Activated CD4-positive, alpha-beta T cell treated with anti-CD3 and anti-CD28 coated beads, Interleukin-2, amount 50 U/mL, for 1 hour (primary cell): ENCODE data around the gene AK1.
"Not testable (repeated sequence)": the region's sequence is repeated elsewhere in the genome, so short reads cannot be mapped to it uniquely, and the experiment has no call there.

ENCODE experiments used
- DNase-seq: peaks from one replicate; pipeline ENCODE4 v3.0.0-alpha.2; 2020

AK1 gene

DNA sequence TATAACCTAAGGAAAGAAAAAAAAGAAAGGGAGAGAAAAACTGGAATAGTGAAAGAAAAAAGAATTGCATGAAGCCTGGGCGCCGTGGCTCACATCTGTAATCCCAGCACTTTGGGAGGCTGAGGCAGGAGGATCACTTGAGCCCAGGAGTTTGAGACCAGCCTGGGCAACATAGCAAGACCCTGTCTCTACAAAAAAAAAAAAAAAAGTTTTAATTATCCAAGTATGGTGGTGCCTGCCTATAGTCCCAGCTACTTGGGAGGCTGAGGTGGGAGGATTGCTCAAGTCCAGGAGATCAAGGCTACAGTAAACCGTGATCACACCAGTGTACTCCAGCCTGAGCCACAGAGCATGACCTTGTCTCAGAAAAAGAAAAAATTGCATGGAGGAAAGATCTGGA, 4.2 kb upstream of the AK1 start:
- DNase-seq, result not testable (repeated sequence)

DNA sequence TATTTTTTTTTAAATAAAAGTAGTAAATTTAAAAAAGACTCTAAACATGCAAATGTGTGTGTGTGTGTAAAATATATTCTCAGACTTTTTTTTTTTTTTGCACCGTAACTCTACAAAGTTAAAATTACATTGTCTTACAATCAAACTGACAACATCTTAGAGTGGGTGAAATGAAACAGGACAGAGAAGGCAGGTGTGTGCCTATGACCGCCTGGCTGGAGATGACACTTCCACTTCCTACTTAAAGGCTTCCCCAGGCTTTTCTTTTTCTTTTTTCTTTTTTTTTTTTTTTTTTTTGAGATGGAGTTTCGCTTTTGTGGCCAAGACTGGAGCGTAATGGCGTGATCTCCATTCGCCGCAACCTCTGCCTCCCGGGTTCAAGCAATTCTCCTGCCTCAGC, 2.7 kb upstream of the AK1 start:
- DNase-seq, result no peak

GRCh38 chr9:127878652-127879390, 1.3 kb upstream of the AK1 start:
- no peak for DNase-seq

DNA sequence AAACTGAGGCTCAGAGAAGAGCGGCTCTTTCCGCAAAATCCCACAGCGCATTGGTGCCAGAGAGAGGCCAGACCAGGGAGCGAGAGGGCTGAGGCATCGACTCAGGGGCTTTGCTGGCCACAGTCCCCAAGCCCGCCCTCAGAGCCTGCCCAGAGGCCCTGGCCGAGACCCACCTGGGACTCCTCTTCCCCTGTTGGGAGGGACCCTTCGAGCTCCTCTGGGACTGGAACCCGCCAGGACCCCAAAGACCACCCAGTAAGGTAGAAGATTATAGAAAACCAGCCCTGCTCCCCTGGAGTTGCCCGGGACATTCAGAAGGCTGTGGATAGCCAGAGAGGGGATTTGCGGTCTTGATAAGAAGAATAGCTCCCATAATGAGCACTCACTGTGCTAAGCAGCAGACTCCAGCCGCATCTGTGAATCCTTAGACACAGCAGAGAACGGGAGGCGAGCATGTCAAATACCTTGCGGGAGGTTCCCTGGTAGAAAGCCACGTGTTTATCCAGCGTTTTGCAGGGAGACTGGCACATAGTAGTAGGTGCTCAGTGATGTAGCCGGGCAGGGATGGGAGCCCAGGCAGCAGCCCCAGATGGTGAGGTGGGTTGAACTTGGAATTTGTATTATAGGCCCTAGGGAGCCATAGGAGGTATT, 651 bp upstream of the AK1 start:
- DNase-seq, result no peak

GRCh38 chr9:127876764-127877562, 512 bp downstream of the AK1 start:
- DNase-seq, result no peak

- DNase-seq, result no peak
Measured at GRCh38 chr9:127876026-127876763, 1.3 kb downstream of the AK1 start.

DNA sequence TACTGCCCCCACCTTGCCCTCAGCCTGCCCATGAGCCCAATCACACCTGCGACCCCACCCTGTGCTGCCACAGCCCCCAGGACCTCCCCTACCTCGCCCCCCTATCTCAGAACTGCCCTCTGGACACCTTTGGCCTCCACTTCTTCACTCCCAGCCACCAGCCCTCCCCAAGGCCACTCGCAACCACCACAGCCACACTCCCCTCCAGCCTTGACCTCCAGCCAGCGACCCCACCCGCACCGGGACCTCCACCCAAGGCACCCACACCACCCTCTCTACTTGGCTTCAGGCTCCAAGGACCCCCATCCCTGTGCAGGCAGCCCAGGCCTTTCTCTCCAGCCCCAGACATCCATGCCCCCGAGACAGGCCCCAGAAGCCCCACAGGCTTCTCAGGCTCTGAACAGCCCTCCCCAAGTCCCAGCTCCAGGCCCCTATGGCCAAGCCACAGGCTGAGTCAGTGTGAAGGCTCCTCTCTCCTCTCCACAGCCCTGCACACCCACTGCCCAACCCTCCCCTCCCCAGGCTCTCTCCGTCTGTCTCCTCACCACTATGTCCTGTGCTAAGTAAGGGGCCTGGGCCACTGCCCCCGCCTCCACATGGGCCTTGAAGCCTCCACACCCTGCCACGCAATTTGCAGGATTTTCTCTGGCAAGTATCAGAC, 2.0 kb downstream of the AK1 start:
- no peak for DNase-seq

DNA sequence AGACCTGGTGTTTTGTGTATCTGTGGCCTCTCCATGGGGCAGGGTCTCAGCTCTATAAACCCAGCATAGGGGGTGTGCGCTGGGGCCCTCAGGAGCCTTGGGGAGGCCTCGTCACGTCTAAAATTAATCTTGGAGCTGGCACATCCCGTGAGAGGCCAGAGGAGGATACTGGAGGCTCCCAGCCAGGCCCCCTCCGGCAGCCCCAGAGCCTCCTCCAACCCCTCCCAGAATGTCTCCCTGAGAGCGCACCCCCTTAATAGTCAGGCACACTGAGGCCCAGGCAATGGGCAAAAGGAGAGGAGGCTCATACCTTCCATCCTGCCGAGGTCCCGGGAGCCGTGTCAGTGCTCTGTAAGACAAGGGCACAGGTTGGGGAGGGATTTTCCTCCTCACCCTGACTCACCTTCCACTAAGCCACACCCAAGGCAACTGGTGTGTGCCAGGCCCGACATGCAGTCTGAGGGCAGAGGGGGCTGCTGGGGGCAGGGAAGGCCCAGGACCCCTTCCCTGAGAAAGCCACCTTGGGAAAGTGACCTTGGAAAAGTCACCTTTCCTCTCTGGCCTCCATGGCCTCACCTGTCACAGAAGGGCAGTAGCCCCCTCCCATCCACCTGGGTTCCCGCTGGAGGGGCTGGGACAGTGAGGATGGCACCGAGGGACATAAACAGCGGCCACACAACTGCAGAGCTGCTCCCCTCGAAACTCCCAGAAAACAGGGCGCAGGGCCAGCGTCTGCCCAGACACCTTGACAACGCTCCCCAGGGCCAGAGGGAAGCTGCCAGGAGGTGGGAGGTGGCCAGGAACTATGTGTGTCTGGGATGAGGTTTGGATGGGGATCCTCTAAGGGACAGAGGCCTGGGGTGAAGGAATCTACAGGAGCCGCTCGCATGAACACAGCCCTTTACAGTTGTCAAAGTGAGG, 2.9 kb downstream of the AK1 start:
- no peak for DNase-seq

DNA sequence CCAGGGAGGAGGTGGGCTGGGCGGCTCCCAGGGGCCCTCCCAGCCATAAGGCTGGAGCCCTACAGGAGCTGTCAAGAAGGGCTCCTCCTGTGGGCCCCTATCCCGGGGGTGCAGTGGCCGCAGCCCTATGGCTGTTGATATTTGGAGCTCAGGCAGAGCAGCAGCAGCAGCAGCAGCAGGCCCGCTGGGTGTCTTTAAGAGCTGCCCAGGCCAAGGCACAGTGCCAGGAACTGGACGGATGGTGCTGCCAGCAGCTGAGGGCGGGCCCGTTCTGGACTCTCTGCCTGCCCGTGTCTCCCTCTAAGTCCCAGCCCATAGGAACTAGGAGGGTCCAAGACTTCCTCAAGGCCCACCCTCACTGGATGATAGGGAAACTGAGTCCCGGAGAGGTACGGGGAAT, 3.6 kb downstream of the AK1 start:
- no peak for DNase-seq

GRCh38 chr9:127873223-127873691, 4.2 kb downstream of the AK1 start:
- DNase-seq, result no peak

DNA sequence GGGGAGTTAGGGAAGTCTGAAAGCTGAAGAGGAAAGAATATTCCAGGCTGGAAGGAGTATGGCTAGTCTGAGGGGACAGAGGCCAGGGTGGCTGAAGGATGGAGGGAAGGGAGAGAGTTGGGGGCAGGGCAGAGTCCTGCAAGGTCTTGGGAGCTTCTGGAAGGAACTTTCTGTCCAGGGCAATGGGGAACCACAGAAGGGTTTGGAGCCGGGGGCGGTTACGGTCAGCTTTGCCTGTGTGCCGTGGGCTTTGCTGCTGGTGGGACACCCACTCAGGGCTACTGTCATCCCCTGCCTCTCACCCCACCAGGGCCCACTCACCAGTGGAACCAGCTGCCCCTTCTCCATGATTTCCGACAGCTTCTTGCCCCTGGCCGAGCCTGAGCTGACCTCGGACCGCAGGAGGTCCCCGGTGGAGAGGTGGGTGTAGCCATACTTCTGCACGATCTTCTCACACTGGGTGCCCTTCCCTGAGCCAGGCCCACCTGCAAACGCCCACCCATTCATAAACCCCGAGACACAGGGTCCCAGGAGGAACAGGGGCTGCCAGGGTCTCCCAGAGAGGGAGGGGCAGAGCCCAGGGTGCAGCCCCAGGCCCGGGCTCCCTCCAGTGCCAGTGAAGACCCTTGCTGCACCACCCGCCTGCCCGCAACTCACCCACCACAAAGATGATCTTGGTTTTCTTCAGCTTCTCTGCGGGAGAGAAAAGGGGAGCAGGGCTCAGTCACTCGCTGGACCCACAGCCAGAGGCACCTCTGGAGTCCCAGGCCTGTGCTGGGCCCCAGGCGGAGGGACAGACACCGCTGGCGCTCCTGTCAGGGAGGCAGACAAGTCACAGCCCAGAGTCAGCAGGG, 4.9 kb downstream of the AK1 start:
- DNase-seq, result no peak

DNA sequence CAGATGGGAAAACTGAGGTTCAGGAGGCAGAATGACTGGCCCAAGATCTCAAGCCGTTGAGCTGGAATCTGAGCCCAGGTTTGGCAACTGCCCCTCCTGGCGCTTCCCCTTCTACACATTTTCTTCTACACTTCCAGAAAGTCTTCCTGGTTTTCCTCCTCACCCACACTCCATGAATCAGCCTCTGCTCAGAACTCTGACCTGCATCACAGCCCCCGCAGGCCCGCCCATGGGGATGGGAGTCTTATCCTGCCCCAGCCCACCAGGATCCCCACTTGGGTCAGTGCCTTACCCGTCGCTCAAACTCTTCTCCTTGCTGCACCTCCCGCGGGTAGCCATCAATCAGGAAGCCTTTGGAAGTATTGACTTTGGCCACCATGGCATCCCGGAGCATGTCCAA, 5.9 kb downstream of the AK1 start:
- DNase-seq, result no peak

DNA sequence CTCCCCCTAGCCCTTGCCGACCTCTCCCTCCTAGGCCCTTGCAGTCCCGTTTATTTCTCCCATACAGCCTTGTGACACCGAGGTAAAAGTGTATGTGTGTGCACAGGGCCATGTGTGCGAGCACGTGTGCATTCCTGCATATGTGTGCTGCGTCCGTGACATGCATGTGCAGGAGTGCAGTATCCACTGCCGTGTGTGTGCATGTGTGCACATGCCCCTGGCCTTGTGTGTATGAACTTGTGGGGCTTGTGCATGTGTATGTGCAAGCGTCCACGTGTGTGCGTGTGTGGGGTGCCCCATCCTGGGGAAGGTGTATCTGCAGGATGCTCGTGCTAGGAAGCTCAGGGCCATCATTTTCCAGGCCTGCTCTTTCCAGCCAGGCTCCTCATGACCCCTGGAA, 6.6 kb downstream of the AK1 start:
- DNase-seq, result no peak

DNA sequence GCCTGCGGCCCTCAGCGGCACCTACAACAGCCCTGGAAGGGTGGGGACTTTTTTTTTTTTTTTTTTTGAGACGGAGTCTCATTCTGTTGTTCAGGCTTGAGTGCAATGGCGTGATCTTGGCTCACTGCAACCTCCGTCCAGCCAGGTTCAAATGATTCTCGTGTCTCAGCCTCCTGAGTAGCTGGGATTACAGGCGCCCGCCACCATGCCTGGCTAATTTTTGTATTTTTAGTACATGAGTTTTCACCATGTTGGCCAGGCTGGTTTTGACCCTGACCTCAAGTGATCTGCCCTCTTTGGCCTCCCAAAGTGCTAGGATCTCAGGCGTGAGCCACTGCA, 7.4 kb downstream of the AK1 start:
- DNase-seq, result not testable (repeated sequence)

DNA sequence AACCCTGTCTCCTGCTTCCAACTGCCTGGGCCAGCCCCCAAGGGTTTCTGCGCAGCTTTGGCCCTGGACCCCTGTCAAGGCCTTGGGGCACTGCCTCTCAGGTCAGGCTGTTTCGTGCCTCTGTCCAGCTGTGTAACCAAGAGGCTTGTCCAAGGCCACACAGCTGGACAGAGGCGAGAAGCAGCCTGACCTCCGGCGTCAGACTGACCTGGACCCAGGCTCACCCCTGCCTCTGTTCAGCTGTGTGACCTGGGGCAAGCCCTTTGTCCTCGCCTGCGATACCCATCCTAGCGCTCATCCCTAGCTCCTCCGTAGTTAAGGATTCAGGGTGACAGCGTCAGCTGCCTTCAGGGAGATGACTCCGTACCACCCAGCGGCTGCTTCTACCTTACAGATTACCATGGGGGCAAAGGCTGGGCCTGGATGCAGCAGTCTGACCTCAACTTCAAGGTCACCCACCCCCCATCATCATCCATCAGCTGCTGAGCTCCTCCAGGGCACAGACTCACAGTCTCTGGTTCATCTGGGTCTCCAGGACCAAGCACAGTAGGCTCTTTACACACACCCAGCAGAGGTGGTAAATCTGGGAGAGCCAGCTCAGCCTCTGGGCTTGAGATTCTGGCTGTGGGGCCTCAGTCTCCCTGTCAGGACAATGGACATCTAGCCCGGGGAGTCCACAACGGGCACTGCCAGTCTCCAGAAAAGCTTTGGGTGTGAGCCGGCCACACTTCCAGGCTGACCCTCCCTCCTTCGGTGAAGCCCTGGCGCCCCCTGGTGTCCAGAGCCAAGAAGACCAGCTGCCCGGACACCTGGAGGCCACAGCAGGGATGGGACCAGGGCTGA, 7.9 kb downstream of the AK1 start:
- peak; percentile 73 for DNase-seq

GRCh38 chr9:127868278-127868902, 9.1 kb downstream of the AK1 start:
- DNase-seq, result no peak

GRCh38 chr9:127867356-127868277, 9.9 kb downstream of the AK1 start:
- DNase-seq, result no peak

- no peak for DNase-seq
Measured at GRCh38 chr9:127866535-127866934, 10.9 kb downstream of the AK1 start.
